ENCODE results near the gene GTPBP10. TPM values are rescaled to one million over a fixed set of nuclear protein-coding genes. Genes with fewer than 3 reads are reported as not detected.

GTPBP10 gene
- total and polyA plus RNA-seq, 9 of the 15 experiments (the other 6 are each of a cell fraction or from before 2014, with no cell fraction given): 34.6 to 89.8 (median 76.4) TPM

DNA sequence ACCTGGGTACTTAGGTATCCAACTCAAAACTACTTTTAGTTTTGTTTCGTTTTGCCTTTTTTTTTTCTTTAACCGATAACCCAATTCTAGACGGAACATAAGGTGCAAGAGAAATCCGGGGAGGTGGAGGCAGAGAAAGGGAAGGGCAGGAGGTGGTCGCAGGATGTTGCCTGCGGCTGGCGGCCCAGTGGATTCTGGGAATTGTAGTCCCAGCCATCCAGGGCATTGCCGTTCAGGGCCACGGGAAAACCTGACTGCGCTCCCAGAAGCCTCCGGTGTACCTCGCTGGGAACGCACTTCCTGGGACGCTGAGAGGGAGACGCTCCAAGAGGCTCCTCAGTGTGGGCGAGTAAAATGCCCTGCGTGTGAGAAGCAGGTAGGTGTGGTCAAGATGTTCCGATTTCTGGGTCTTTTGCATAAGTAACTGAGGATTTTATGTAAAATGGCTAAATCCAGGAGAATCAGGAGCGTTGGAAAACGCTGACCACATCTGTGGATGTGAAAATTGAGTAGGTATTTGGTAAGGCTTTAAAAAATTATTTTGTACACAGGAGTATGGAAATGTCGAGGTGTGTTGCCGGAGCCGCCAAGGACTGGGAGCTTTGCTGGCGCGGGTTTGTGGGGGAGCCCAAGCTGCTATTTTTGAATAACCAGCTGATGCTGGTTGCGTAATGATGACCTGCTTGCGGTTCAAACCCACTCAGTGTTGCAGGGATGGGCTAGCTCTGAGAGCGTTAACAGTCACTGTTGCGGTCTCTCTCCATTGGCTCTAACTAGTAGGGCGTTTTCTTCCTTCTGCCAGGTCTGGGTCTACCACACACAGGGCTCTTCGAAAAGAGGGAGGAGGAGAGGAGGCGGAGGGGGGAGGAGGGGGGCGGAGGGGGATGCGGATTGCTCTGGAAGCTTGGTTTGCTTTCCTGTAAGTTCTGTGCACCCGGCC lies 56.9 kb downstream of the GTPBP10 start, which contains the start of gene CLDN12 (continued):
- TF ChIP-seq ZBTB12 (CRISPR knock-in tag; IDR thresholded peaks at IDR 0.05): no peak; the same call in 1 of the 2 replicates
- 0 out of 2 replicates have a peak, but pooled peaks have one; percentile 50 for TF ChIP-seq BRD4 (IDR thresholded peaks at IDR 0.05)
- TF ChIP-seq ERF (CRISPR knock-in tag; IDR thresholded peaks at IDR 0.05): 0 out of 2 replicates have a peak, but pooled peaks have one; percentile 20
- peak; percentile 79; the same call in 1 of the 2 replicates for TF ChIP-seq NKRF (IDR thresholded peaks at IDR 0.05; ENCODE audit: borderline replicate concordance)
- no peak for TF ChIP-seq NR2C2 (CRISPR knock-in tag; IDR thresholded peaks at IDR 0.05)
- TF ChIP-seq NR2C2 (tag; IDR thresholded peaks at IDR 0.05): peak; percentile 83
- TF ChIP-seq CCNT2 (IDR thresholded peaks at IDR 0.05; ENCODE audit: borderline replicate concordance, extremely low read depth, insufficient read length, low read depth, low read length): peak; percentile 27
- peak; percentile 64; the same call in 1 of the 2 replicates for TF ChIP-seq SMARCE1 (IDR thresholded peaks at IDR 0.05)
- no peak for TF ChIP-seq ZNF316 (IDR thresholded peaks at IDR 0.05)
- TF ChIP-seq ESRRB (CRISPR knock-in tag; IDR thresholded peaks at IDR 0.05; ENCODE audit: borderline replicate concordance): no peak
- peak; percentile 87 for TF ChIP-seq ZNF143 (CRISPR knock-in tag; IDR thresholded peaks at IDR 0.05)
- no peak for TF ChIP-seq ZNF324 (CRISPR knock-in tag; IDR thresholded peaks at IDR 0.05)
- TF ChIP-seq FOXJ2 (tag; IDR thresholded peaks at IDR 0.05): no peak; the same call in 1 of the 2 replicates
- TF ChIP-seq, protein P1, sequence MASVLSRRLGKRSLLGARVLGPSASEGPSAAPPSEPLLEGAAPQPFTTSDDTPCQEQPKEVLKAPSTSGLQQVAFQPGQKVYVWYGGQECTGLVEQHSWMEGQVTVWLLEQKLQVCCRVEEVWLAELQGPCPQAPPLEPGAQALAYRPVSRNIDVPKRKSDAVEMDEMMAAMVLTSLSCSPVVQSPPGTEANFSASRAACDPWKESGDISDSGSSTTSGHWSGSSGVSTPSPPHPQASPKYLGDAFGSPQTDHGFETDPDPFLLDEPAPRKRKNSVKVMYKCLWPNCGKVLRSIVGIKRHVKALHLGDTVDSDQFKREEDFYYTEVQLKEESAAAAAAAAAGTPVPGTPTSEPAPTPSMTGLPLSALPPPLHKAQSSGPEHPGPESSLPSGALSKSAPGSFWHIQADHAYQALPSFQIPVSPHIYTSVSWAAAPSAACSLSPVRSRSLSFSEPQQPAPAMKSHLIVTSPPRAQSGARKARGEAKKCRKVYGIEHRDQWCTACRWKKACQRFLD (CRISPR knock-in tag; IDR thresholded peaks at IDR 0.05): peak; percentile 79
- no peak for TF ChIP-seq SNRNP70 (optimal IDR thresholded peaks at IDR 0.05; ENCODE audit: low read depth, low read length)
- TF ChIP-seq ZBTB11 (CRISPR knock-in tag; IDR thresholded peaks at IDR 0.05): peak in 2 of 3 experiments; percentile 43 to 87; a peak in 3 of 6 replicates
- no peak for TF ChIP-seq ZNF124 (CRISPR knock-in tag; IDR thresholded peaks at IDR 0.05)
